ENCODE measurements around the gene NPB.

The NPB gene

DNA sequence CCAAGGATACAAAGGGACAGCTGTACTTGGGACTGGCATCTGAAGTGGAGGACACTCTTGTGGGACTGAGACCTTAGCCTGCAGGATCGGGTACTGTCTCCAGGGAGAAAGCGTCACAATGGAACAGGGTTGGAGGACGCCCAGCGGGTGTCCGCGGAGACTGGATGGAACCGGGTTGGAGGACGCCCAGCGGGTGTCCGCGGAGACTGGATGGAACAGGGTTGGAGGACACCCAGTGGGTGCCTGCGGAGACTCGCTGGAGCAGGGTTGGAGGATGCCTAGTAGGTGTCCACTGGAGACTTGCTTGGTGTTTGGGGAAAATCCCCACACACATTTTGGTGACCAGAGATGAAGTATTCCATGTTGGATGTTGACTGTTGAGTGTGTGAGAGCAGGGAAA lies 45.2 kb downstream of the NPB start, which contains the start of gene MYADML2:
MYADML2 (minus strand) TSS at position 45 of the 400 bp plus-strand sequence. CDS start 5,492 bp downstream, outside the sequence.
- no peak for DNase-seq

DNA sequence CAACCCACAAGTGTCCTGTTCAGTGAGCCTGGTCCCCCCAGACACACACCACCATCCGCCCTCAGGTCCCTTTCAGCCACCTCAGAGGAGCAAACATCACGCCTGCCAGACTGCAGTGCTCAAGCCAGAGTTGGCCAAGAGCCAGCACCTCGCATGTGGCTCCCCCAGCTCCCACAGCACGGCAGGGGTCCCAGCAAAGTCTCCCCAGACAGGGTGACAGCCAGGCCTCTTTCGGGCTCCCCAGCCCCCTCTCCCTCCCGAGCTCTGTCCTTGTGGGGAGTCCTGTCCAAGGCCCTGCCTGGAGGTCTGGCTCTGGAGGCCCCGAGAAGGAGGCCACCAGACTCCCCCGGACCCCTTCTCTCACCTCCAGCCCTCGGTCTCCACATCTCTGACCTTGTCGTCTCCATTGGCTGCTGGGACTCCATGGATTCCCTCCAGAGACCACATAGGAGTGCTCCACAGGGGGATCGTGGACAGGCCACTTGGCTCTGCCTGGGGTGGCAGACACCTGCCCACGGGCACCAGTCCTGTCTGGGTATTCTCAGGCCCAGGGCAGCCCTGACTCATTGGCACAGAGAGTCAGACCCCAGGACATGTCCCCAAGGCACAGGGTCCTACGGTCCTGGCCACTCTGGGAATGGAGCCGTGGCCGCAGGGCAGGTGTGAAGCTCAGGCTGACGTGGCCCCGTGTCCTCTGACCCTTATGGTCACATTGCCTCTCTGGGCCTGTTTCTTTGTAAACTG lies 46.8 kb downstream of the NPB start:
- no peak for DNase-seq

DNA sequence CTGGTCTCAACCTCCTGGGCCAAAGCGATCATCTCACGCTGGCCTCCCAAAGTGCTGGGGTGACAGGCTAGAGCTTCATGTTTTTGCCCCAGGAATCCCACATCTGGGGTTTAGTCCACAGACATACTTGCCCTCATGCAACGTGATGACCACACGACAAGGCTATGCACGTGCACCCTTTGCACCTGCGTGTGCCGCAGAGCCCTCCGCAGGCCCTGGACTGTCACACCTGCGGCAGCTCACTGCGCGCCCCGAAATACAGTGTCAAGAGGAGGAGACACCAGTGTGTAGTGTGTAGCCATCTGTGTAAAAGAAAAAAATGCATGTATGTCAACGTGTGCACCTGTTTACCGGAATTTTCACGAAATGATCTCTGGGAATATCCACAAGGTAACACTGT lies 48.5 kb downstream of the NPB start:
- no peak for DNase-seq

DNA sequence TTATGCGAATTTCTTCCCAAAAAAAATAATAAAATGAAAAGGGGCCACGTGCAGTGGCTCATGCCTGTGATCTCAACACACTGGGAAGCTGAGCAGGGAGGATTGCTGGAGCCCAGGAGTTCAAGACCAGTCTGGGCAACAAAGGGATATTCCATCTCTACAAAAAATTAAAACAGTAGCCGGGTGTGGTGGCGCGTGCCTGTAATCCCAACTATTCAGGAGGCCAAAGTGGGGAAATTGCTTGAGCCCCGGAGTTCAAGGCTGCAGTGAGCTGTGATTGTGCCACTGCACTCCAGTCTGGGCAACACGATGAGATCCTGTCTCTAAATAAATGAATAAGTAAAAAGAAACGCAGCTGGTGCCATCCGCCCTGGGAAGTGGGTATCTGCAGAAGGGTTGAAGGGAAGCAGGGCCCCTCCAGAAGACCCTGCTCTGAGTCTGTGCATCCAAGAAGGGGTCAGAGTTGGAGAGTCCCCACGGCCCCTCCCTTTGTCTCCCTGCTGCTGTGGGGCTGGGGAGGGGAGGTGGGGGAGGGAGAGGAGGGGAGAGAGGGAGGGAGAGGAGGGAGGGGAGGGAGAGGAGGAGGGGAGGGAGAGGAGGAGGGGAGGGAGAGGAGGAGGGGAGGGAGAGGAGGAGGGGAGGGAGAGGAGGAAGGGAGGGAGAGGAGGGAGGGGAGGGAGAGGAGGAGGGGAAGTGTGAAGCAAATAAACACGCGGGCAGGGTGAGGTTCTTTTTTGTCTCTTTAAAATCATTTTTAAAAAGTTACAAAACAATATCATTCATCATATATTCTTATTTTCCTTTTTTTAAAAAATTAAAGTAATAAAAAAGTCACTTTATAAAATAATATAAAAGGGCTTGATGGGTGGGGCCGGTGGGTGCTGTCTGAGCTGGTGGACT lies 50.0 kb downstream of the NPB start:
- DNase-seq, result no peak
